ENCODE data around the gene ANKRD45. TPM values are rescaled to one million over a fixed set of nuclear protein-coding genes. Genes with fewer than 3 reads are reported as not detected.
"Not testable (repeated sequence)": the region's sequence is repeated elsewhere in the genome, so short reads cannot be mapped to it uniquely, and the experiment has no call there.

Gene ANKRD45
- total and polyA plus RNA-seq, 2 experiments from 2014 or later = 0.60 to 2.3 TPM

- no peaks in the 10 kb centered on the region for H3K27me3 ChIP-seq
- no peaks in the 10 kb centered on the region for H3K4me1 ChIP-seq (ENCODE audit: low read depth)
- TF ChIP-seq, protein P1, sequence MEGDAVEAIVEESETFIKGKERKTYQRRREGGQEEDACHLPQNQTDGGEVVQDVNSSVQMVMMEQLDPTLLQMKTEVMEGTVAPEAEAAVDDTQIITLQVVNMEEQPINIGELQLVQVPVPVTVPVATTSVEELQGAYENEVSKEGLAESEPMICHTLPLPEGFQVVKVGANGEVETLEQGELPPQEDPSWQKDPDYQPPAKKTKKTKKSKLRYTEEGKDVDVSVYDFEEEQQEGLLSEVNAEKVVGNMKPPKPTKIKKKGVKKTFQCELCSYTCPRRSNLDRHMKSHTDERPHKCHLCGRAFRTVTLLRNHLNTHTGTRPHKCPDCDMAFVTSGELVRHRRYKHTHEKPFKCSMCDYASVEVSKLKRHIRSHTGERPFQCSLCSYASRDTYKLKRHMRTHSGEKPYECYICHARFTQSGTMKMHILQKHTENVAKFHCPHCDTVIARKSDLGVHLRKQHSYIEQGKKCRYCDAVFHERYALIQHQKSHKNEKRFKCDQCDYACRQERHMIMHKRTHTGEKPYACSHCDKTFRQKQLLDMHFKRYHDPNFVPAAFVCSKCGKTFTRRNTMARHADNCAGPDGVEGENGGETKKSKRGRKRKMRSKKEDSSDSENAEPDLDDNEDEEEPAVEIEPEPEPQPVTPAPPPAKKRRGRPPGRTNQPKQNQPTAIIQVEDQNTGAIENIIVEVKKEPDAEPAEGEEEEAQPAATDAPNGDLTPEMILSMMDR (IDR thresholded peaks at IDR 0.05; ENCODE audit: low read depth, low read length) = no peak
- no peak overlapping the region for H3K27ac ChIP-seq
- no peaks in the 10 kb centered on the region for H3K9me3 ChIP-seq (ENCODE audit: low read depth)
- DNase-seq (ENCODE audit: low read depth in 1 of 2, low spot score in 1 of 2) = no peak
- H3K36me3 ChIP-seq = no peaks in the 10 kb centered on the region
- no peak overlapping the region for H3K4me3 ChIP-seq
These were observed 12.5 kb upstream of the ANKRD45 start for GRCh38 chr1:173682184-173682583.

DNA sequence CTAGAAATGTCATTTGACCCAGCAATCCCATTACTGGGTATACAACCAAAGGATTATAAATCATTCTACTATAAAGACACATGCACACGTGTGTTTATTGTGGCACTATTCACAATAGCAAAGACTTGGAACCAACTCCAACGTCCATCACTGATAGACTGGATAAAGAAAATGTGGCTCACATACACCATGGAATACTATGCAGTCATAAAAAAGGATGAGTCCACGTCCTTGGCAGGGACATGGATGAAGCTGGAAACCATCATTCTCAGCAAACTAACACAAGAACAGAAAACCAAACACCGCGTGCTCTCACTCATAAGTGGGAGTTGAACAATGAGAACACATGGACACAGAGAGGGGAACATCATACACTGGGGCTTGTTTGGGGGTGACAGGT lies 10.5 kb upstream of the ANKRD45 start:
- H3K27me3 ChIP-seq; H3K4me1 ChIP-seq (ENCODE audit: low read depth); H3K36me3 ChIP-seq; H3K9me3 ChIP-seq (ENCODE audit: low read depth); H3K4me3 ChIP-seq; H3K27ac ChIP-seq; DNase-seq (ENCODE audit: low read depth in 1 of 2, low spot score in 1 of 2): not testable (repeated sequence)

DNA sequence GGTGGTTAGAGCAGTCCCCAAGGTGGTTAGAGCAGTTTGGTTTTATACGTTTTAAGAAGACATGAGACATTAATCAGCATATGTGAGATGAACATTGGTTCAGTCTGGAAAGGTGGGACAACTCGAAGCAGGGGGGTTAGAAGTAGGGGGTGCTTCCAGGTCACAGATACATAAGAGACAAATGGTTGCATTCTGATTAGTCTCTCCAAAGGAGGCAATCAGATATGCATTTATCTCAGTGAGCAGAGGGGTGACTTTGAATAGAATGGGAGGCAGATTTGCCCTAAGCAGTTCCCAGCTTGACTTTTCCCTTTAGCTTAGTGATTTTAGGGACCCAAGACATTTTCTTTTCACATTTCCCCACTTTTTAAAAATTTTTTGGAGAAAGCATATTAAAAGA lies 4.8 kb upstream of the ANKRD45 start:
- H3K4me3 ChIP-seq; H3K9me3 ChIP-seq (ENCODE audit: low read depth); H3K27ac ChIP-seq; H3K36me3 ChIP-seq; H3K27me3 ChIP-seq; DNase-seq (ENCODE audit: low read depth in 1 of 2, low spot score in 1 of 2); H3K4me1 ChIP-seq (ENCODE audit: low read depth): not testable (repeated sequence)

GRCh38 chr1:173666646-173667045 lies 3.0 kb downstream of the ANKRD45 start:
- TF ChIP-seq, protein P1 (IDR thresholded peaks at IDR 0.05; ENCODE audit: low read depth, low read length) = no peak
- H3K27me3 ChIP-seq = no peaks in the 10 kb centered on the region
- H3K27ac ChIP-seq = no peak overlapping the region
- H3K36me3 ChIP-seq = no peaks in the 10 kb centered on the region
- no peak overlapping the region for H3K4me3 ChIP-seq
- peaks cover 13% of the 10 kb centered on the region for H3K4me1 ChIP-seq (ENCODE audit: low read depth)
- no peaks in the 10 kb centered on the region for H3K9me3 ChIP-seq (ENCODE audit: low read depth)
- no peak for DNase-seq (ENCODE audit: low read depth in 1 of 2, low spot score in 1 of 2)

- DNase-seq (ENCODE audit: low read depth in 1 of 2, low spot score in 1 of 2) = no peak
- Histone ChIP-seq H3K27me3 (no peaks in the 10 kb centered on the region), H3K4me1 (ENCODE audit: low read depth) (no peaks in the 10 kb centered on the region), H3K9me3 (ENCODE audit: low read depth) (no peaks in the 10 kb centered on the region), H3K27ac (no peak overlapping the region), H3K36me3 (no peaks in the 10 kb centered on the region), H3K4me3 (no peak overlapping the region)
- TF ChIP-seq, protein P1 (IDR thresholded peaks at IDR 0.05; ENCODE audit: low read depth, low read length) = no peak
These were observed 6.5 kb downstream of the ANKRD45 start for GRCh38 chr1:173663159-173663558.

DNA sequence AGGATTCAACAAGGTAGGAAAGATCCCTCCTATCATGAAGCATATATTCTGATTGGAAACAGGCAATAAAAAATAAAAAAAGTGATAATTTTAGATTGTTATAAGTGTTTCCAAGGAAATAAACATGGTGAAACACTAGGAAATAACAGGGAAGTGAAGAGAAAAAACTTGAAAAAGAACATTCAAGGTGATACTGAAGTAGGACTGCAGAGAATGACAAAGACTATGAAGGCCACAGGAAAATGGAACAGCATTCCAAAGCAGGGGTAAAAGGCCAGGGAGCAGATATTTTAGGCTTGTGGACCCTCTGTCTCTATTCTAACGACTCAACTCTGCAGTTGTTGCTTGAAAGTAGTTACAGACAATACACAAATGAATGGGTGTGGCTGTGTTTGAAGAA lies 7.9 kb downstream of the ANKRD45 start:
- H3K4me3 ChIP-seq = no peak overlapping the region
- no peaks in the 10 kb centered on the region for H3K9me3 ChIP-seq (ENCODE audit: low read depth)
- no peak for DNase-seq (ENCODE audit: low read depth in 1 of 2, low spot score in 1 of 2)
- no peaks in the 10 kb centered on the region for H3K36me3 ChIP-seq
- no peak overlapping the region for H3K27ac ChIP-seq
- TF ChIP-seq, protein P1 (IDR thresholded peaks at IDR 0.05; ENCODE audit: low read depth, low read length) = no peak
- no peaks in the 10 kb centered on the region for H3K4me1 ChIP-seq (ENCODE audit: low read depth)
- no peaks in the 10 kb centered on the region for H3K27me3 ChIP-seq

GRCh38 chr1:173661271-173661670 lies 8.4 kb downstream of the ANKRD45 start:
- TF ChIP-seq, protein P1 (IDR thresholded peaks at IDR 0.05; ENCODE audit: low read depth, low read length) = no peak
- Histone ChIP-seq H3K4me3 (no peak overlapping the region), H3K27ac (no peak overlapping the region), H3K4me1 (ENCODE audit: low read depth) (no peaks in the 10 kb centered on the region), H3K36me3 (no peaks in the 10 kb centered on the region), H3K27me3 (no peaks in the 10 kb centered on the region), H3K9me3 (ENCODE audit: low read depth) (no peaks in the 10 kb centered on the region)
- DNase-seq (ENCODE audit: low read depth in 1 of 2, low spot score in 1 of 2) = no peak
